Activated CD4-positive, alpha-beta T cell treated with anti-CD3 and anti-CD28 coated beads, Interleukin-2, amount 50 U/mL, for 4 hours (primary cell): ENCODE data around the gene BUB1.
"Not testable (repeated sequence)": the region's sequence is repeated elsewhere in the genome, so short reads cannot be mapped to it uniquely, and the experiment has no call there.

Experiments used
- DNase-seq, 2 experiments: peaks; one replicate each; pipeline ENCODE4 v3.0.0-alpha.2; 2020

BUB1 gene

GRCh38 chr2:110653861-110654260, 24.0 kb downstream of the BUB1 start:
- no peak for DNase-seq

GRCh38 chr2:110650346-110650745, 27.5 kb downstream of the BUB1 start:
- DNase-seq, result no peak

GRCh38 chr2:110647777-110648176, 30.1 kb downstream of the BUB1 start:
- no peak for DNase-seq

GRCh38 chr2:110645616-110646015, 32.2 kb downstream of the BUB1 start:
- DNase-seq, result no peak

- DNase-seq, result no peak
Measured at GRCh38 chr2:110644357-110644756, 33.5 kb downstream of the BUB1 start.

GRCh38 chr2:110642360-110642759, 35.5 kb downstream of the BUB1 start:
- no peak for DNase-seq

- DNase-seq, result no peak
Measured at GRCh38 chr2:110639972-110640371, 37.9 kb downstream of the BUB1 start.

- DNase-seq, result no peak
Measured at GRCh38 chr2:110638952-110639695, 38.7 kb downstream of the BUB1 start.

GRCh38 chr2:110638004-110638403, 39.9 kb downstream of the BUB1 start:
- no peak for DNase-seq

GRCh38 chr2:110637093-110637492, 40.8 kb downstream of the BUB1 start:
- no peak for DNase-seq

GRCh38 chr2:110635949-110636628, 41.8 kb downstream of the BUB1 start:
- not testable (repeated sequence) for DNase-seq

- not testable (repeated sequence) for DNase-seq
Measured at GRCh38 chr2:110627348-110627747, 50.5 kb downstream of the BUB1 start.

GRCh38 chr2:110619326-110619939, 58.4 kb downstream of the BUB1 start:
- not testable (repeated sequence) for DNase-seq

GRCh38 chr2:110613927-110614326, 63.9 kb downstream of the BUB1 start:
- not testable (repeated sequence) for DNase-seq

GRCh38 chr2:110610613-110611250, 67.1 kb downstream of the BUB1 start:
- DNase-seq, result peak; percentile 26 to 40

- not testable (repeated sequence) for DNase-seq
Measured at GRCh38 chr2:110609843-110610612, 67.8 kb downstream of the BUB1 start.

- DNase-seq, result not testable (repeated sequence)
Measured at GRCh38 chr2:110608788-110609502, 68.9 kb downstream of the BUB1 start.

GRCh38 chr2:110605057-110605456, 72.8 kb downstream of the BUB1 start:
- DNase-seq, result not testable (repeated sequence)

- not testable (repeated sequence) for DNase-seq
Measured at GRCh38 chr2:110603917-110604591, 73.8 kb downstream of the BUB1 start.

GRCh38 chr2:110602139-110602538, 75.7 kb downstream of the BUB1 start:
- DNase-seq, result not testable (repeated sequence)

- DNase-seq, result not testable (repeated sequence)
Measured at GRCh38 chr2:110591973-110592372, 85.9 kb downstream of the BUB1 start.
